ENCODE data around the gene CIZ1.
"Not testable (repeated sequence)": the region's sequence is repeated elsewhere in the genome, so short reads cannot be mapped to it uniquely, and the experiment has no call there.

Gene CIZ1

GRCh38 chr9:128185979-128186965 lies 5.1 kb downstream of the CIZ1 start:
- no peak for DNase-seq

GRCh38 chr9:128182893-128183588 lies 8.3 kb downstream of the CIZ1 start:
- DNase-seq: no peak

GRCh38 chr9:128181480-128181879 lies 9.9 kb downstream of the CIZ1 start:
- not testable (repeated sequence) for DNase-seq

GRCh38 chr9:128180447-128180846 lies 10.9 kb downstream of the CIZ1 start:
- DNase-seq: no peak

- no peak for DNase-seq
These were observed 11.4 kb downstream of the CIZ1 start for GRCh38 chr9:128180001-128180400.

- no peak for DNase-seq
These were observed 12.5 kb downstream of the CIZ1 start for GRCh38 chr9:128178806-128179431.

- no peak for DNase-seq
These were observed 15.6 kb downstream of the CIZ1 start for GRCh38 chr9:128175726-128176125.

GRCh38 chr9:128175102-128175563 lies 16.2 kb downstream of the CIZ1 start:
- DNase-seq: no peak

GRCh38 chr9:128174062-128174461 lies 17.3 kb downstream of the CIZ1 start:
- no peak for DNase-seq

GRCh38 chr9:128169925-128170324 lies 21.4 kb downstream of the CIZ1 start:
- DNase-seq: no peak

- DNase-seq: no peak
These were observed 21.9 kb downstream of the CIZ1 start for GRCh38 chr9:128169492-128169891.

- DNase-seq: no peak
These were observed 22.6 kb downstream of the CIZ1 start for GRCh38 chr9:128168731-128169308.

- DNase-seq: no peak
These were observed 24.2 kb downstream of the CIZ1 start for GRCh38 chr9:128167209-128167608.

- no peak for DNase-seq
These were observed 25.2 kb downstream of the CIZ1 start for GRCh38 chr9:128166169-128166568.

- no peak for DNase-seq
These were observed 27.0 kb downstream of the CIZ1 start for GRCh38 chr9:128164307-128164885.

- DNase-seq: no peak
These were observed 27.7 kb downstream of the CIZ1 start for GRCh38 chr9:128163523-128164306.

- DNase-seq: no peak
These were observed 28.3 kb downstream of the CIZ1 start for GRCh38 chr9:128163027-128163515.

GRCh38 chr9:128162215-128163026 lies 29.0 kb downstream of the CIZ1 start:
- DNase-seq: no peak

- DNase-seq: no peak
These were observed 30.0 kb downstream of the CIZ1 start for GRCh38 chr9:128161215-128161902.

GRCh38 chr9:128160603-128160987 lies 30.8 kb downstream of the CIZ1 start:
- no peak for DNase-seq
